Duodenal mucosa (tissue), 2 donors: Measurements from ENCODE around the gene CFAP97D1.
"Not testable (repeated sequence)": the region's sequence is repeated elsewhere in the genome, so short reads cannot be mapped to it uniquely, and the experiment has no call there.

ENCODE experiments used
- H3K27ac ChIP-seq: one replicate; pipeline ENCODE4 v1.7.0; 2013; ENCODE audit warnings: low read depth, low read length
- H3K27me3 ChIP-seq, 2 donors: one replicate each; pipeline ENCODE4 v1.7.0; 2013; ENCODE audit warnings: low read length in 2 of 2, control low read depth in 1 of 2; ENCODE audit not compliant: insufficient read depth in 2 of 2, control insufficient read depth in 1 of 2
- H3K36me3 ChIP-seq, 2 donors: one replicate each; pipeline ENCODE4 v1.7.0; 2013; ENCODE audit warnings: low read length in 2 of 2, control low read depth in 1 of 2; ENCODE audit not compliant: insufficient read depth in 2 of 2, control insufficient read depth in 1 of 2
- H3K4me1 ChIP-seq, 2 donors: one replicate each; pipeline ENCODE4 v1.7.0; 2013; ENCODE audit warnings: low read length in 2 of 2, control low read depth in 1 of 2; ENCODE audit not compliant: insufficient read depth in 2 of 2, control insufficient read depth in 1 of 2
- H3K4me3 ChIP-seq, 2 donors: one replicate each; pipeline ENCODE4 v1.7.0; 2013; ENCODE audit warnings: low read length in 2 of 2, low read depth in 1 of 2
- H3K9ac ChIP-seq, 2 donors: one replicate each; pipeline ENCODE4 v1.7.0; 2013; ENCODE audit warnings: low read length in 2 of 2, low read depth in 1 of 2
- H3K9me3 ChIP-seq, 2 donors: one replicate each; pipeline ENCODE4 v1.7.0; 2013; ENCODE audit warnings: low read length in 2 of 2, control low read depth in 1 of 2; ENCODE audit not compliant: control insufficient read depth in 1 of 2

The CFAP97D1 gene

DNA sequence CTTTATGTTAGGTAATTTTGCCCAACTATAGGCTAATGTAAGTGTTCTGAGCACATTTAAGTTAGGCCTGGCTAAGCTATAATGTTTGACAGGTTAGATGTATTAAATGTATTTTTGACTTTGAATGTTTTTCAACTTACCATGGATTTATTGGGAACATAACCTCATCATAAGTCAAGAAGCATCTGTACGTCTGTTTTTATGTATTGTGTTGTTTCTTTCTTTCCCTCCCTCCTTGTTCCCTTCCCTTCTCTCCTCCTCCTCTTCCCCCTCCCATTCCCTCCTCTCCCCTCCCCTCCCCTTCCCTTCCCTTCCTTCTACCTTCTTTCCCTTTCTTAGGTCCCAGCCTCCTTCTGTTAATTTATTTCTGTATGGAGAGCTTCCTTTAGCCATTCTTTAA lies 9.2 kb downstream of the CFAP97D1 start:
- H3K9ac ChIP-seq: no peak overlapping the region
- peaks cover 0 to 4% of the 10 kb centered on the region in 2 donors for H3K4me1 ChIP-seq
- no peak overlapping the region for H3K27ac ChIP-seq
- no peak overlapping the region for H3K4me3 ChIP-seq
- no peaks in the 10 kb centered on the region for H3K27me3 ChIP-seq
- H3K36me3 ChIP-seq: no peaks in the 10 kb centered on the region
- H3K9me3 ChIP-seq: no peaks in the 10 kb centered on the region

DNA sequence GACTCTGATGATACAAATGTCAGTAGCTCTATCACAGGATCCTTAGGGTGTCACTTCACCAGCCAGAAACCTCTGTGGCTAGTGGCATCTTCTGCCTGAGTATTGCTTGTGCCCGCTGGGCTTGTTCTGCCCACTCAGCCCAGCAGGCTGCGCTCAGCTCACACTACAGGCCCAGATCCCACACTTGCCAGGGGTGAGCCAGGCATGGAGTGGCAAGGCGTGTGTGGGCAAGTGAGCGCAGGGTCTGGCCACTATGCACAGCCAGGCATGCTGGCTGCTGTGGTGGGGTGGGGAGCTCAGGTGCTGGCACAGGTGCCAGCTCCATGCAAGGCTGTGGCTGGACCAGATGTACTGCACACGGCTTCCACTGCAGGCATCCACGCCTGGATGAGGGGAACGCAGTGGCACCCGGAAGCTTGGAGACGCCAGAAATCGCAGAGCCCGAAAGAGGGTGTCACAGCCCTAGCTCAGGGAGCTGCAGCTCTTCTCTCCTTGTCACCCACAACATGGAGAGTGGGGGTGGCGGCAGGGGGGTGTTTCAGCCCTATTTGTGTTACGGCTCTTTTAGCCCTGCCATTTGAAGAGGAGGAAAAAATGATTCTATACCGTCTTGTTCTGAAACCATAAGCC lies 10.2 kb downstream of the CFAP97D1 start:
- Histone ChIP-seq H3K9me3 (no peaks in the 10 kb centered on the region), H3K4me3 (no peak overlapping the region), H3K27me3 (no peaks in the 10 kb centered on the region), H3K4me1 (peaks cover 0 to 4% of the 10 kb centered on the region in 2 donors), H3K9ac (no peak overlapping the region), H3K36me3 (no peaks in the 10 kb centered on the region), H3K27ac (no peak overlapping the region)

DNA sequence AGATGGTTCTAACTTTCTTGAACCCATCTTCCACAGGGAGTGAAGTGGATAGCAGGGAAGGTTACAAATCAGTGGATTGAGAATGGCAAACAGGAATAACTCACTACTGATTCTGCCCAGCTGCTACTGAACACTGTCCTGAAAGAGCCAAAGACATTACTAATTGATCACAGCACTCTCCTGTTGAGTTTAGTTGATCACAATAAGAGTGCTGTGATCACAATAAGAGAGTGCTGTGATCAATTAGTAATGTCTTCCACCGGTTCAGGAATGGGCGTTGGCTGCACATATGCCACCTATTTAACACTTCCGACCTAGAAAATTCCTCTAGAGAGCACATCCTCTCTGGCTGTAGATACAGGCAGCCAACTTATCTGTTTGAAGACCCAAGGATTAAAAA lies 11.4 kb downstream of the CFAP97D1 start:
- no peaks in the 10 kb centered on the region for H3K36me3 ChIP-seq
- no peak overlapping the region for H3K27ac ChIP-seq
- no peak overlapping the region for H3K4me3 ChIP-seq
- no peaks in the 10 kb centered on the region for H3K27me3 ChIP-seq
- no peaks in the 10 kb centered on the region for H3K9me3 ChIP-seq
- H3K9ac ChIP-seq: no peak overlapping the region
- H3K4me1 ChIP-seq: peaks cover 0 to 4% of the 10 kb centered on the region in 2 donors

DNA sequence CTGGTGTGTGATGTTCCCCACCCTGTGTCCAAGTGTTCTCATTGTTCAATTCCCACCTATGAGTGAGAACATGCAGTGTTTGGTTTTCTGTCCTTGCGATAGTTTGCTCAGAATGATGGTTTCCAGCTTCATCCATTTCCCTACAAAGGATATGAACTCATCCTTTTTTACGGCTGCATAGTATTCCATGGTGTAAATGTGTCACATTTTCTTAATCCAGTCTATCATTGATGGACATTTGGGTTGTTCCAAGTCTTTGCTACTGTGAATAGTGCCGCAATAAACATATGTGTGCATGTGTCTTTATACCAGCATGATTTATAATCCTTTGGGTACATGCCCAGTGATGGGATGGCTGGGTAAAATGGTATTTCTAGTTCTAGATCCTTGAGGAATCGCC lies 12.4 kb downstream of the CFAP97D1 start:
- not testable (repeated sequence) for H3K9me3 ChIP-seq, H3K36me3 ChIP-seq, H3K4me3 ChIP-seq, H3K9ac ChIP-seq, H3K4me1 ChIP-seq, H3K27ac ChIP-seq, H3K27me3 ChIP-seq

DNA sequence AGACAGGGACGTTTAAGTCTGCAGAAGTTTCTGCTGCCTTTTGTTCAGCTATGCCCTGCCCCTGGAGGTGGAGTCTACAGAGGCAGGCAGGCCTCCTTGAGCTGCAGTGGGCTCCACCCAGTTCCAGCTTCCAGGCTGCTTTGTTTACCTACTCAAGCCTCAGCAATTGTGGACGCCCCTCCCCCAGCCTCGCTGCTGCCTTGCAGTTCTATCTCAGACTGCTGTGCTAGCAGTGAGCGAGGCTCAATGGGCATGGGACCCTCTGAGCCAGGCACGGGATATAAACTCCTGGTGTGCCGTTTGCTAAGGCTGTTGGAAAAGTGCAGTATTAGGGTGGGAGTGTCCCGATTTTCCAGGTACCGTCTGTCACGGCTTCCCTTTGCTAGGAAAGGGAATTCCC lies 17.8 kb downstream of the CFAP97D1 start:
- not testable (repeated sequence) for H3K4me1 ChIP-seq, H3K27me3 ChIP-seq, H3K36me3 ChIP-seq, H3K27ac ChIP-seq, H3K9ac ChIP-seq, H3K9me3 ChIP-seq, H3K4me3 ChIP-seq

DNA sequence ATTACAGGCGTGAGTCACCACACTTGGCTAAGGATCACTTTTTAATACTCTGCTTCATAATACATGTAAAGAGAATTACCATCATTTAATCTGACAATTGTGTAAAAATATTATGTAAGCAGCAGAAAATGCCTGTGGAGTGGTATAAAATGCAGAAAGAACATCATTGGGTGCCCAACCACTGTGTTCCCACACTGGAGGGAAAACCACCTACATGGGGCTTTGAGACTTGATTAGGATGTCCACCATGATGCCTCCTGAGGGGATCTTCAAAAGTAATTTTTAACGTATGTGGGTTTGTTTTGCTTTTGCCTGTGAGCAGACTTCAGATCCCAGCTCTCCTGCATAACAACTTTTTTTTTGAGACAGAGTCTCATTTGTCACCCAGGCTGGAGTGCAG lies 18.8 kb downstream of the CFAP97D1 start:
- Histone ChIP-seq H3K4me3 (no peak overlapping the region), H3K36me3 (peaks cover 0 to 3% of the 10 kb centered on the region in 2 donors), H3K4me1 (no peaks in the 10 kb centered on the region), H3K27me3 (no peaks in the 10 kb centered on the region), H3K9ac (no peak overlapping the region), H3K27ac (no peak overlapping the region), H3K9me3 (no peaks in the 10 kb centered on the region)

DNA sequence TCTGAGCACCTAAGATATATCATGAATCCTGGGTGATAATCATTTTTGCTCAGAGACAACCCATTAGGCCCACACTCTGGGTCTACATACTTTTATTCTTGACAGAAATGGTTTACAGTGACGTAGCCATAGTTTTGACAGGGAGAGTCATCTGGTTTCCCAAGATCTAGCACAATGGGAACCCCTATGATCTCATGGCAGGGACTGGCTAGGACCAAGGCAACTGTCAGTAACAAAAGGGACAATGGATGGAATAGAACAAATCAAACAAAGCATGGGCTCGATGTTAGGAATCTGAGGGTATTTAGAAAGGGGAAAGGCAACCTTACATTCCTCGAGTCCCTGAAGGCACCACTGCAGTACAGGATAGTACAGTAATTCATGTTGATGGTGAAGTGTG lies 20.5 kb downstream of the CFAP97D1 start:
- Histone ChIP-seq H3K4me3 (no peak overlapping the region), H3K4me1 (no peaks in the 10 kb centered on the region), H3K36me3 (peaks cover 0 to 3% of the 10 kb centered on the region in 2 donors), H3K27ac (no peak overlapping the region), H3K9me3 (no peaks in the 10 kb centered on the region), H3K27me3 (no peaks in the 10 kb centered on the region), H3K9ac (no peak overlapping the region)

DNA sequence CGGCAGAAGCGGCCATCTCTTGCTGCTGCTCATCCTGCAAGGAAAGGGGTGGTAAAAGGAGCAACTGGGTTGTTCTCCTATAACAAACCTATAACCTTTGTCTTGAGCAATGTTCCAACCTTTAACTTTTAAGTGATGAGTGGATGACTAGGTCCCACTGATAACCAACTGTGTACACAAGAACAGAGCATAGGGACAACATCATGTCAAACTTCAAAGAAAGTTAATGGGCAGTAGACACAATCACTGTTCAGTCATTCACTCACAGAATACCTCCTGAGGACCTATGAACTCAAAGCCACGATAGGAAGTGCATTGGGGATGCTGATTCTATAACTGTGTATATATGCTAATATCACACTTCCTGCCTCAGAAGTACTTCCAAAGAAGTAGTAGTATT lies 21.6 kb downstream of the CFAP97D1 start:
- Histone ChIP-seq H3K27me3 (no peaks in the 10 kb centered on the region), H3K9me3 (no peaks in the 10 kb centered on the region), H3K4me1 (no peaks in the 10 kb centered on the region), H3K36me3 (peaks cover 0 to 3% of the 10 kb centered on the region in 2 donors), H3K27ac (no peak overlapping the region), H3K4me3 (no peak overlapping the region), H3K9ac (no peak overlapping the region)

DNA sequence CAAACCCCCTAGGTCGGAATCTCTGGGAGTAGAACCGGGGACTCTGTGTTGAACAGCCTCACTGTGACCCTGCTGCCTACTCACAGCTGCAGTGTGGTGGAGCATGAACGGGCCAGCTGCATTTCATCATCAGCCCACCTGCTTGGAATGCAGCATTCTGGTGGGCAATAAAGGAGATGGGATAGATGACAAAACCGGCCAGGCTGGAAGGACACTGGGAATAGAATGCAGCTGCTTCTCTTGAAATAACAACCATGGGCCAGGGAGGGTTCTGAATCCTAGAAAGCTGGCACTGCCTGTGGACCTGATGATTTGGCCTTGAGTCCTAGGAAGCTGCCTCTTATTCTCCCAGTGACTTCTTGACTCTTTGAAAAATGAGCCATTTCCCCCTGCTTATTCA lies 23.5 kb downstream of the CFAP97D1 start:
- H3K4me3 ChIP-seq: no peak overlapping the region
- H3K36me3 ChIP-seq: peaks cover 0 to 3% of the 10 kb centered on the region in 2 donors
- H3K9ac ChIP-seq: no peak overlapping the region
- H3K27ac ChIP-seq: no peak overlapping the region
- no peaks in the 10 kb centered on the region for H3K27me3 ChIP-seq
- H3K9me3 ChIP-seq: no peaks in the 10 kb centered on the region
- H3K4me1 ChIP-seq: no peaks in the 10 kb centered on the region

DNA sequence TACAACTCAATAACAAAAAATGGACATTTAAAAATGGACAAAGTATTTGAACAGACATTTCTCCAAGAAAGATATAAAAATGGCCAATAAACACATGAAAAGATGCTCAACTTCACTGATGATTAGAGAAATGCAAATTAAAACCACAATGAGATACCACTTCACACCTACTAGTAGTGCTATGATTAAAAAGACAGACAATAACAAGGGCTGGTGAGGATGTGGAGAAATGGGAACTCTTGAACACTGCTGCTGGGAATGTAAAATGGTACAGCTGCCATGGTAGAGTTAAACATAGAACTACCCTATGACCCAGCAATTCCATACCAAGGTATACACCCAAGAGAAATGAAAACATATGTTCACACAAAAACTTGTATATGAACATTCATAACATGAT lies 24.9 kb downstream of the CFAP97D1 start:
- Histone ChIP-seq H3K9me3 (no peaks in the 10 kb centered on the region), H3K36me3 (peaks cover 0 to 3% of the 10 kb centered on the region in 2 donors), H3K9ac (no peak overlapping the region), H3K4me3 (no peak overlapping the region), H3K4me1 (no peaks in the 10 kb centered on the region), H3K27me3 (no peaks in the 10 kb centered on the region), H3K27ac (no peak overlapping the region)

DNA sequence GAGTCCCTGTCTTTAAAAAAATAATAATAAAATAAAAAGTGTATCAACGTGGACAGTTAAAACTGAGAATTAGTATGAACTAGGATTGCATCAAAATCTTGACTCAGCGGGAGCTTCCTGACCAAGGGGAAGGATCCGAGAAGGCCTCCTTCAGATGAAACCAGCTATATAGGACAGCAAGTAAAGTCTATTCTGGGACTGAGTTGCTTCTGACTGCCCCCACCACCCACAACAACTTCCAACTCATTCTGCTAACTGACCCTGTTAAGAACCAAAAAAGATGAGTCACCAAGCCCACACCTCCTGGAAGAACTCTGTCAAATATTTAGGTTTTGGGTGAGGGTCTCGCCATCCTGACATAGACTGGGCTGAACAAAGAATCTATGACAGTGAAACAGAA lies 27.8 kb downstream of the CFAP97D1 start:
- H3K36me3 ChIP-seq: no peaks in the 10 kb centered on the region
- H3K9ac ChIP-seq: no peak overlapping the region
- H3K4me1 ChIP-seq: no peaks in the 10 kb centered on the region
- no peaks in the 10 kb centered on the region for H3K9me3 ChIP-seq
- H3K27ac ChIP-seq: no peak overlapping the region
- H3K4me3 ChIP-seq: no peak overlapping the region
- no peaks in the 10 kb centered on the region for H3K27me3 ChIP-seq
